HEK293T (cell line): ENCODE measurements around the gene SNAPC4.

Source experiments
- ARNT ChIP-seq: fragments of 450-650 bp; IDR thresholded peaks from 2 replicates; pipeline ENCODE4 v1.6.1; 2017; ENCODE audit warnings: mild to moderate bottlenecking
- BHLHE40 ChIP-seq: fragments of 450-650 bp; IDR thresholded peaks from 2 replicates; pipeline ENCODE4 v1.6.1; 2016; ENCODE audit warnings: mild to moderate bottlenecking, moderate library complexity, borderline replicate concordance
- FOXA1 ChIP-seq: fragments of 450-650 bp; IDR thresholded peaks from 2 replicates; pipeline ENCODE4 v1.6.1; 2016; ENCODE audit warnings: mild to moderate bottlenecking
- FOXK2 ChIP-seq: fragments of 450-650 bp; IDR thresholded peaks from 2 replicates; pipeline ENCODE4 v1.6.1; 2016; ENCODE audit warnings: mild to moderate bottlenecking
- FOXM1 ChIP-seq: fragments of 450-650 bp; IDR thresholded peaks from 2 replicates; pipeline ENCODE4 v1.6.1; 2017; ENCODE audit warnings: mild to moderate bottlenecking, borderline replicate concordance
- L3MBTL2 ChIP-seq: fragments of 450-650 bp; conservative IDR thresholded peaks from 2 replicates; pipeline ENCODE4 v1.6.1; 2016; ENCODE audit warnings: mild to moderate bottlenecking
- NFRKB ChIP-seq: fragments of 450-650 bp; IDR thresholded peaks from 2 replicates; pipeline ENCODE4 v1.6.1; 2016; ENCODE audit warnings: mild to moderate bottlenecking, moderate library complexity
- SP1 ChIP-seq: fragments of 450-650 bp; IDR thresholded peaks from 2 replicates; pipeline ENCODE4 v1.6.1; 2017
- SUZ12 ChIP-seq: fragments of 450-650 bp; IDR thresholded peaks from 2 replicates; pipeline ENCODE4 v1.6.1; 2016; ENCODE audit warnings: mild to moderate bottlenecking
- TARDBP ChIP-seq: fragments of 450-650 bp; IDR thresholded peaks from 2 replicates; pipeline ENCODE4 v1.6.1; 2016
- ZNF384 ChIP-seq: fragments of 450-650 bp; IDR thresholded peaks from 2 replicates; pipeline ENCODE4 v1.6.1; 2016

GRCh38 chr9:136359774-136360718 lies 39.9 kb downstream of the SNAPC4 start:
- TF ChIP-seq TARDBP (no peak), BHLHE40 (no peak), L3MBTL2 (no peak), FOXA1 (no peak), FOXM1 (no peak), ZNF384 (no peak), SUZ12 (no peak), FOXK2 (no peak), ARNT (no peak), SP1 (no peak), NFRKB (no peak)
